GM19452 (cell line): Measurements from ENCODE around the gene PYGO2.
"Not testable (repeated sequence)": the region's sequence is repeated elsewhere in the genome, so short reads cannot be mapped to it uniquely, and the experiment has no call there.

Source experiments
- ATAC-seq: cut with Tn5 transposase; IDR thresholded peaks from one replicate; pipeline ENCODE4 v1.9.1; 2021; ENCODE audit not compliant: unreplicated experiment

PYGO2 gene

GRCh38 chr1:154911691-154912550, 49.7 kb downstream of the PYGO2 start:
- no peak for ATAC-seq

DNA sequence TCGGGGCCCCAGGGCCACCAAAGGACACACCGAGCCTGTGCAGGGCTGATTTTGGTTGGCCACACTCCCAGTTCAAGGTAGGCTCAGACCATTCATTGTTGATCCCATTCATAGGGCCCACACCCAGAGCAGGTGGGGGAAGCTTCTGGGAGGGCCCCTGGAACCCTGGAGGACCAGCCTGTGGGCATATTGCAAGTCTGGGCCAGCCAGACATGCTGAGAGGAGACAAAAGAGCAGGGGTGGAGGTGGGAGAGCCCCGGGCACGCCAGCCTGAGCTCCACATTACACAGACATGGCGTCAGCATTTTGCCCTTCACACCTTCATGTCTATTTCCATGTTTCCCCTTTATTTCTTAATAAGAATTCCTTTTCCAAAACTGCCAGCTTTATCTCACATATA, 50.7 kb downstream of the PYGO2 start:
- no peak for ATAC-seq

DNA sequence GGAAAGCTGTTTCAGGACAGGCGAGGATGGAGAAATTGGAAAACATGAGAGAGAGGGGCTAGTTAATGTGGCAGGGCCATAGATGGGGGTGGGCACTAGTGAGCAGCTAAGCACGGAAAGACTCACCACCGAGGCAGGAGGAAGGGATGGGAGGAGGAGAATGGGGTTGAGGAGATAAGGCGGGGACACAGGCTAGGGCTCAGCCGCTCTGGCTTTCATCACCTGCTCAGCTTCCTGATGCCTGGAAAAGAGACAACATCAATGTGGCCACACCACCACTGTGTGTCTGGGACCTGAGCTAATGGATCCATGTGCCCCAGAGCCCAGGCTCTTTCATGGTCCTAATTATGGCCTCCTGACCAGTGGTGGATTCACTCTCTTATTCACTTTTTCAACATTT, 52.6 kb downstream of the PYGO2 start:
- ATAC-seq = no peak

DNA sequence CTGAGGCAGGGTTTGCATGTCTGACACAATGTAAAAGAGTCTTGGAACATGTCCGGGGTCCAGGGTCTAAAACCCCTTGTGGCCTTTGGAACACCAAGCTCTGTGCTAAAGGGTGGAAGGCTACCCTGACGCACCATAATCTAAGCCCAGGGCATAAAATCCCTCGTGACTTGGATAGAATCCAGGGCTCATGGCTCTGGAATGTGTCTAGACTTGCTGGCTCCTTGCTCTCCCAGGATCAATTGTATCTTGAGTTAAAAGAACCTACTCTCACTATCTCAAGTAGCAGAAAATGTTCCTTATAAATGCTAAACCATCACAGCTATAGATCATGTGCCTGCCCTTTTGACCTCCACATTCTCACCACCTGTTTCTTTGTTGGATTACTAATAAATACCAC, 53.5 kb downstream of the PYGO2 start:
- ATAC-seq = not testable (repeated sequence)
